ENCODE data around the gene TFDP3.

The TFDP3 gene

GRCh38 chrX:133249266-133250058 lies 31.3 kb upstream of the TFDP3 start:
- no peak for DNase-seq (ENCODE audit: extremely low read depth, low read depth)
- TF ChIP-seq, protein P1, sequence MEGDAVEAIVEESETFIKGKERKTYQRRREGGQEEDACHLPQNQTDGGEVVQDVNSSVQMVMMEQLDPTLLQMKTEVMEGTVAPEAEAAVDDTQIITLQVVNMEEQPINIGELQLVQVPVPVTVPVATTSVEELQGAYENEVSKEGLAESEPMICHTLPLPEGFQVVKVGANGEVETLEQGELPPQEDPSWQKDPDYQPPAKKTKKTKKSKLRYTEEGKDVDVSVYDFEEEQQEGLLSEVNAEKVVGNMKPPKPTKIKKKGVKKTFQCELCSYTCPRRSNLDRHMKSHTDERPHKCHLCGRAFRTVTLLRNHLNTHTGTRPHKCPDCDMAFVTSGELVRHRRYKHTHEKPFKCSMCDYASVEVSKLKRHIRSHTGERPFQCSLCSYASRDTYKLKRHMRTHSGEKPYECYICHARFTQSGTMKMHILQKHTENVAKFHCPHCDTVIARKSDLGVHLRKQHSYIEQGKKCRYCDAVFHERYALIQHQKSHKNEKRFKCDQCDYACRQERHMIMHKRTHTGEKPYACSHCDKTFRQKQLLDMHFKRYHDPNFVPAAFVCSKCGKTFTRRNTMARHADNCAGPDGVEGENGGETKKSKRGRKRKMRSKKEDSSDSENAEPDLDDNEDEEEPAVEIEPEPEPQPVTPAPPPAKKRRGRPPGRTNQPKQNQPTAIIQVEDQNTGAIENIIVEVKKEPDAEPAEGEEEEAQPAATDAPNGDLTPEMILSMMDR (IDR thresholded peaks at IDR 0.05; ENCODE audit: low read depth, low read length) = no peak

DNA sequence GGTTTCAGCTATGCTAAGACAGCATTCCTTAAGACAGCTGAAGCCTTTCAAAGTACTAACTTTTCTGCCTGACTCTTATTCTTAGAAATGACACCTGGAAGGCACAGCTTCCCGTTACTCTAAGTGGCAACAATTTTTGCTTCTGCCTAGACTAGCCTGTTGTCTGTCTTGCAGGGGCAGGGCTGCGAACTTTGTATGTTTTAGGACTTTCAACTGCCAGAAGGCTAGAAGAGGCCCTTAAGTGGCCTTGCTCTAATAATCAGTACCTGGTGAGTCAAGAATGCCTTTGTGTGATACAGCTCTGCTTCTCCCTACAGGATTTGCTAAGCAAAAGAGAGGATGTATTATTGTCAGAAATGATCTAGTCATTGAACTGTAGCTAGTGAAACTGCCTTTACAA lies 30.0 kb upstream of the TFDP3 start:
- DNase-seq (ENCODE audit: extremely low read depth, low read depth) = no peak
- TF ChIP-seq, protein P1 (IDR thresholded peaks at IDR 0.05; ENCODE audit: low read depth, low read length) = no peak

DNA sequence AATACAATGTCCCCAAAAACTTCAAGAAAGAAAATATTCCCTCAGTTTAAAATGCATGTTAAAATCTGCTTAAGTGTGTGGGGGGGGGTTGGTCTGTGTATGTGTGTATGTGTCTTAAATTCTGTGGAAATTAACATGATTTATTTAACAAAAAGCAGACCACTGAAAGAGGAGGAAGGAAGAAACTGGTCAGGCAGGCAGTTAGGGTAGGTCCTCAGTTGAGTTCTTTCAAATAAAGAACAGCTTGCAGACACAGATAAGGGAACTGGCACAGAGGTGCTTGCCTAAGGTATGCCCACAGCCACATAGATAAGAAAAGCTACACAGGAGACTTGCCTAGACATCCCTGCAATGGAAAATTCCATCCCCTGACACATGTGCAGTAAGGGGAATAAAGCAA lies 28.8 kb upstream of the TFDP3 start:
- TF ChIP-seq, protein P1 (IDR thresholded peaks at IDR 0.05; ENCODE audit: low read depth, low read length) = no peak
- DNase-seq (ENCODE audit: extremely low read depth, low read depth) = no peak

DNA sequence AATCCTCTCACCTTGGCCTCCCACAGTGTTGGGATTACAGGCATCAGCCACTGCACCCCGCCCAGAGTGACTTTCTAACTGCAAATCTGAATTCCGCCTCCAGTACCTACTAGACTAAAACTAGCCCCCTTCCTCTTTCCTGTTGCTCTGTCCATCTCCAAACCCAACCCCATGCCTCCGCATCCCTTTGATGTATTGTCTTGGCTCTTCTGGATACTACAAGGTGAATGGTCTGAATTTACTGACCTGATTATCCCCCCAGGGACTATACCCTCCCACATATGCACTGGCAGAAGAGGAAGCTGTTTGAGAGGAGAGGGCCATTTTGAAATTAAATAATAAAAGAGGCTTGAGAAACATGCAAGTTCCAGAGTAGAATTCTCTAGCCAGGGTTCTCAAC lies 17.7 kb upstream of the TFDP3 start:
- TF ChIP-seq, protein P1 (IDR thresholded peaks at IDR 0.05; ENCODE audit: low read depth, low read length) = no peak
- DNase-seq (ENCODE audit: extremely low read depth, low read depth) = no peak

GRCh38 chrX:133232331-133232730 lies 14.2 kb upstream of the TFDP3 start:
- DNase-seq (ENCODE audit: extremely low read depth, low read depth) = no peak
- TF ChIP-seq, protein P1 (IDR thresholded peaks at IDR 0.05; ENCODE audit: low read depth, low read length) = no peak

- TF ChIP-seq, protein P1 (IDR thresholded peaks at IDR 0.05; ENCODE audit: low read depth, low read length) = no peak
- DNase-seq (ENCODE audit: extremely low read depth, low read depth) = no peak
Observed at GRCh38 chrX:133229361-133229760, 11.2 kb upstream of the TFDP3 start.

DNA sequence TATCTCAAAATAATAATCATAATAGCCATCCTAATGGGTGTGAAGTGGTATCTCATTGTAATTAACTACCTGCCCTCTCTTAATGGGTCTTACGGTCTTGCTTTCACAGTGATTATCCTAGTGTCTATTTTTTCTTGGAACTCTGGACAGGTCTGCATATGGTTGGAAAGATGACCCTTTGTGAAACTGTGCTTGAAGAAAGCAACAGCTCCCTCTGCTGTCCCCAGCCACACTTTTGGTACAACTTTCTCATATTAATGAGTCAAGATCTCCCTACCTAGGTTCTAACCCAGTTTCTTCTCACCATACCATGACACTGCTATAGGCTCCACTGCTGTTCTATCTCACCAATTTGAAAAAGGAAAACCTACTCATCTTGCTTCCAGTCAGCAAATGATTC lies 2.4 kb downstream of the TFDP3 start:
- DNase-seq (ENCODE audit: extremely low read depth, low read depth) = no peak
- TF ChIP-seq, protein P1 (IDR thresholded peaks at IDR 0.05; ENCODE audit: low read depth, low read length) = peak; percentile 27

Data from AG09319 (cell line).